Stimulated activated CD8-positive, alpha-beta memory T cell treated with anti-CD3 and anti-CD28 coated beads, Interleukin-15, amount 100 ng/mL, for 1 hour (primary cell): ENCODE data around the gene AFAP1.

Experiments
- DNase-seq: peaks from one replicate; pipeline ENCODE4 v3.0.0-alpha.2; 2020; ENCODE audit warnings: low read depth

AFAP1 gene

DNA sequence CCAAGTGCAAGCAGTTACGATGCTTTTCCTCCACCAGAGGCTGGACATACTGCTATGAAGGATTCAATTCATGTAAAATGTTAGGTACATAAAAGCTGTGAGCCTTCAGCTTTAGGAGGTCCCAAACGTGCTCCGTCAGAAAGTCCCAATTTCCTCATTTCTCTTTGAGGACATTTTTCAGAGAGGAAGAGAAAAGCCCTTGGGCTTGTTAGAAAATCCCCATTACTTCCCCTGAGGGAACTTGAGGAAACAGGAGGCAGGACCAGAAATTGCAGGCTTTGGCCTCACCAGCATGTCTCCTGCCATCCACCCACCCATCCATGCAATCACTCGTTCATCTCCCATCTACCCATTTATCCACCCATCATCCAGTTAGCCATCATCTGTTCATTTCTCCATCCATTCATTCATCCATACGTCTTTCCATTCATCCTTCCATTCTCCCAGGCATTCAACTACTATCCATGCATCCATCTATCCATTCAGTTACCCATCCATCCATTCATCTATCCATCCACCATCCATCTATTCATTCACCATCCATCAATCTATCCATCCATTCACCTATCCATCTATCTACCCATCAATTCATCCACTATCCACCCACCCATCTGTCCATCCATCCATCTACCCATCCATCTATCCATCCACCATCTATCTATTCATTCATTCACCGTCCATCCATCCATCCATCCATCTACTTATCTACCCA, 223.5 kb downstream of the AFAP1 start:
- DNase-seq: no peak

DNA sequence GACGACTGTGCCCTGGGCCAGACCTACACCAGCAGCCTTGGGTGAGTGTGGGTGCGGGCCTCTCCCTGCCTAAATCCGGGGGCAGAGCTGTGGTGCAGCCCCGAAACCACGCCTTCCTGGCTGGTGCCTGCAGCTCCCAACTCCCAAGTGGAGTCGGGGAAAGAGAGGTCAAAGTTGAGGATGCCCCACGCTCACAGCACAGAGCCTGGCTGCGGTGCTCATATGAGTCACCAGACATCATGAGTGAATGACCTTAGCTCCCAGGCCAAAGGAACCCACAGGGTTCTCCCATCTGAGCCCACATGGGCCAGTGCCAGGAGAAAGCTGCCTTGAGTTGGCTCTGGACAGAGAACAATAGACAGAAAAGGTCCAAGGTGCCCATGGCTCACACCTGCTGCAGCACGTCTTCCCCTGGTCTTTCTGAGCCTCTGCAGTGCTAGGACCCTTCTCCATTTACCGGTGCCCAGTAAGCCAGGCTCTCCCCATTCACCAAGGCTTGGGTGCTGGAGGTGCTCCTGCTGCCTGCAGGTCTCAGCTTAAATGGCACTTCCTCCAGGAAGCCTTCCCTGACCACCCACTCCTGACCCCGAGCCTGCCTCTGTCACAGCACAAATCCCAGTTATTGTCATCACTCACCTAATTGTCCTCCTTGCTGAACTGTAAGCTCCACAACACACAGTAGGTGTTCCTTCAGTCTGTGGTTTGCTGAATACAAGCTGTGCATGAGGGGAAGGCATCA, 224.2 kb downstream of the AFAP1 start:
- no peak for DNase-seq

DNA sequence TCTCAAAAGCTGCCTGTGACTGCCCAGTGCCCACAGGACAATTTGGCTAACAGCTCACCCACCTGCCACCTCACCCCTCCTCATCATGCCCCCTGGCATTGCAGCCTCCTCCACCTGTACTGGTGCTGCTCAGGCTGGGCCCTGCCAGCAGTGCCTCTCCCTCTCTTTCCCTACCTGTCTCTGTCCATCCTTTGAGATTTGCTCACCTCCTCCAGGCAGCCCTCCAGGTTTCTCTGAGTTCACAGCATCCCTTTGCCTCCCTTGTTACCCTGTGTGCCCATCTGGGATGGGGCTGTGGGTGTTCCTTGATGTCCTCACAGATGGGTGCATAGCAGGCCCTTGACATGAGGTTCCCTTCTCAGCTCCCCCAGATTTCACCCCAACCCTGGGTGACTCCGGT, 224.9 kb downstream of the AFAP1 start:
- DNase-seq: no peak

DNA sequence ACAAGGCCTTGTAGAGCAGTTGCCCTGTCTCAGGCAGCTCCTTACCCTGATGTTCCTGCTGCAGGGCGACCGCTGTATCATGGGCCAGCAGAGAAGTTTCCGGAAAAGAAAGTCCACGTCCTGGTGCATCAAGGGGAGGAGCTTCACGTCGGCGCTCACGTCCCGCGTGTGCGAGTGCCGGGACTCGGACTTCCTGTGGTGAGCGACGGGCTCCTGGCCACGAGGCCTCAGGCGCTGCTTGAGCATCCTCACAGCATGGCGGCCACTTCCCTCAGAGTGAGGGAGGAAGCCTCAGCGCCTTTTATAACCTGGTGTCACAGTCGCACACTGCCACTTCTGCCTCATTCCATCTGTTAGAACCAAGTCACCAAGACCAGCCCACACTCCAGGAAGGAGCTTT, 225.5 kb downstream of the AFAP1 start:
- DNase-seq: no peak

DNA sequence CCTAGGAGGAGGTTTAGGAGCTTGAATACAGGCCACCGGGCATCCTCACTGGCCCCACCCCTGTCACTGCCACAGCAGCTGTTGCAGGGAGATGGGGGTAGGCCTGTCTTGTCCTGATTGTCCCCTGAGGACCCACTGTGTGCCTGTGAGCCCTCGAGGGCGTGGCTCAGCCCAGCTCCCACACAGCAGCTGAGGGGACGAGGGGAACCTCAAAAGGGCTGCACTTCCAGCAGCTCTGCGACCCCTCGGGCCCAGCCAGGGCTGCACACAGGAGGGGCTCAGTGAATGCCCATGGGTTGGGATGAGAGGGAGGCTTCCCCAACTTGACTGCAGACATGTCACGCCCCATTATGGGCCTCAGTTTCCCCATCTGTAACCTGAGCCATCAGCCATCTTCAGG, 225.9 kb downstream of the AFAP1 start:
- DNase-seq: no peak

DNA sequence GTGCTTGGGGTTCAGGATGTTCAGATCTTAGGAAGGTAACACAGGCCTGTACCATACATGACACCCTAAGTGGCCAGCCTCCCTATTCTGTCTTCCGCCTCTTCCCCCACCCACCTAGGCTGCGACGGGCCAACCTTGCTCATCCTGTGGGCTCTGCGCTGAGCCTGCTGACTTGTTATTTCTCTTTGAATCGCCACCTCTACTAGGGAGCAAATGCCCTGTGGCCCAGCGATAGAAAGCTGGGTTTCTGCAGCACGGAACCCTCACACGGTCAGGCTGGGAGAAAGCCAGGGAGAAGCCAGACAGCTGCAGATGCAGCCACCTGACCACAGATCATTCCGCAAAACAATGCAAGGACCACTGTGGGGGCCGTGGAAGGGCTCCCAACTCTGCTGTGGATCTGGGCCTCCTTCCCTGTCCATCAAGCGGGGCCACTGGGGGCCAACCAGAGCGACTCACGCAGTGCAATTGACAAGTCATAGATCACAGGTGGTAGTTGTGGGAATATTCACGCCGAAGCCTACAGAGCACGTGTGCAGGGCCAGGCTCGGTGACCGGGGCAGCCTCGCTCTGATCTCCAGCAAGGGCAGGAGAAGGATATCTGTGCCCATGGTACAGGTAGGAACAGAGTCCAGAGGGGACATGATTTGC, 227.5 kb downstream of the AFAP1 start:
- DNase-seq: no peak

DNA sequence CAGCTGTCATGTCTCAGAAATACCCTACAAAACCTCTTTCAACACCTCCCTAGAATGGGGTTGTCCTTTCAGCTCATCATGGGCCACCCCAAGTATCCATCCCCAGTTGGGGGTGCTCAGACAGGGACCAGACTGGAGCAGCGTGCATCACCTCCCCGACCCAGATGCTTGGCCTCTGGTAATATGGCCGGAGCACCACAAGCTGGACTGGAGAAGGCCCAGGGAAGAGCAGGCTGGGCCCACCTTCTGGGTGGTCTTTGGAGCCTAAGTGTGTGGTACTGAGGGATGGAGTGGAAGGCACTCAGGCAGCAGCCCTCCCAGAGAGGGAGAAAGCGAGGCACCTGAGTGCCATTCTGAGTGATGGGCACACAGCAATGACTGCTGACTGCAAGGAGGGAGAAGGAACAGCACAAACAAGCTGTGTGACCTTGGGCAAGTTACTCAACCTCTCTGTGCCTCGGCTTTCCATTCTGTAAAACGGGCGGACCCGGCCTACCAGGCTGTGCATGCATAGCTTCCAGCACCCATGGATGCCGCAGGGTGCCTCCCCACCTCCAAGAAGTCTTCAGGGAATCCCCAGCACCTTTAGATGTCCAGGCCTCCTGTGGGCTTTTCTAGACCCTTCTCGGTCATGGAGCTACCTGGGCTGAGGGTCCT, 228.2 kb downstream of the AFAP1 start:
- no peak for DNase-seq

DNA sequence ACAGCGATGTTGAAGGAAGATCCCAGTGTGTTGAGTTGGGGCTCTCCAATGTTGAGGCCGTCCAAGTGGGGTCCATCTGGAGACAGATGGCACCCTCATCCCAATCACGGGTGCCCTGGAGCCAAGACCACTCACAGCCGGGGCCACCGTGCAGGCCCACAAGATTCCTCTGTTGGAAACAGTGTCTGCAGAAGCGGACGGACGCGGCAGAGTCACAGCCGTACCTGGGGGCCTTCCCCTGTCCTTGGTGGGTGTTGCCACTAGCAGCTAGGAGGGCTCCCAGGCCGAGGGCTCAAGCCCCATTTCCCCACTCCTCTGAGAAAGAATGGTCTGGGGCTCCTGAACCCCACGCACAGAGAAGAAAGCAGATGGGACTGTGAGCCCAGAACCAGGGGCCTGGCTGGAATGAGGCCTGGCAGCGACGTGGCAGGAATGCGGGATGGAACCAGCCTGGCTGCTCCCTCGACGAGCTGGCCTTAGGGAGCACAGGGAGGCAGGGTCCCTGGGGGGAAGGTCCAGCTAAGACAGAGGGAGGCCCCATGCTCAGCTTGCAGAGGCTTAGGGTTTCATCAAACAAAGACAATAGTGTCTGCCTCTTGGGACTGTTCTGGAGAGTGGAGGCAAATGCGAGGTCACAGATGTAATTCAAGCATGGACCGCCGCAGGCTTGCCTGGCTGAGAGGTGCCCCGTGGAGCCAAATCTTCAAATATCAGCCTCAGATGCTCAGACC, 228.9 kb downstream of the AFAP1 start:
- no peak for DNase-seq

DNA sequence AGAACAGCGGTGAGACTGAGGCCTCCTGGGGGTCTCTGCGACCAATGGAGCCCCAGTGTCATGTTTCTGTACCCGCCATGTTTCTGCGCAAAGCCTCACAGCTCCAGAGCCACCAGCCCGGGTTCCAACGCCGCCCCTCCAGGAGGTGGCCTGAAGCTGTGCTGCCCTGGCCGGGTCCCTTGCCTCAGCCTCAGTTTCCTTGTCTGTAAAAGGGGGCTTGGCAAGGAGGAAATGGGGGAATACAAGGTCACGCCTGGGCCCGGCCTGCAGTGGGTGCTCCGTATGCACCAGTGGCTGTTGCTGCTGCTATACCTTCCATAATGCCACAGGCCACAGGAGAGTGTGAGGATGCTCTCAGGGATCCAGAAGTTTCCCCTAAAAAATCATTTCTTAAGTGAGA, 229.5 kb downstream of the AFAP1 start:
- no peak for DNase-seq

DNA sequence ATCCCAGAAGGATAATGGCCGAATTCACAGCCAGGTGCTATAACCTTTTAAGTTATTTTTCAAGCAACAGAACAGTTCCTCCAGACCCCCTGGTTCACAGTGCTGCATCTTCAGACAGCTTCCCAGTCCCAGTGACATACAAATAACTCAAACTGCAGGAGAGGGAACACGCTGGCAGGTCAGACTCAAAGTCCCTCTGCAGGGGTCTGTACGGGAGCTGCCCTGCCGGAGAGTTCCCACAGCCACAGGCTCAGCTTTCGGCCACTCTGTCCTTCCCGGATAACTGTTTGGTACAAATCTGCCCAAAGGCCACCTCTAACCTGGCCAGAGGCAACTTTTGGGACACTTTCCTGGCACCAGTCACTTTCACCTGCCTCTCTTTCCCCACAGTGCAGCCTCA, 230.2 kb downstream of the AFAP1 start:
- no peak for DNase-seq

DNA sequence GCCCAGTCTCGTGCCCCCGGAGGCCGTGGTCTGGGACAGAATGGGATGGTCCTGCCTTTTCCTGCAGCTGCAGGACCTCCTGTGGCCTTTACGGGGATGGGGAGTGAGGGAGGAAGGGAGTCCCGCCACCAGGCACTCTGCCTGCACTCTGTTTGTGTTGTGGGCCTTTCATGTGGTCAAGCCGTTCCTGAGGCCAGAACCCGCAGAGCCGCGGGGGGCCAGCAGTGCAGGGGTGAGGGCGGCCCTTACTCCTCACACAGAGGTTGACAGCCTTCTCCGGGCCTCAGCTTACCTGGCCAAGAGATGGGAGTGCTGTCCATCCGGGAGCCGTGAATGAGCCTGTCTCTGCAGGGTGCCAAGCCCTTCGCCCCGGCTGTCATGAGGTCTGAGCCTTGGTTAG, 230.7 kb downstream of the AFAP1 start:
- no peak for DNase-seq
